Measurements from ENCODE around the gene SPATA31C2.

GRCh38 chr9:88092797-88093331 is 45.4 kb downstream of the SPATA31C2 start:
- TF ChIP-seq CTCF (conservative IDR thresholded peaks at IDR 0.05 in 1 of 2, IDR thresholded peaks at IDR 0.05 in 1 of 2; ENCODE audit: low read depth in 1 of 2, low read length in 2 of 2), result no peak
- TF ChIP-seq EZH2 (IDR thresholded peaks at IDR 0.05; ENCODE audit: low read length, missing control alignments), result no peak
